Endothelial cell of umbilical vein (primary cell): ENCODE results near the gene GFER. TPM values are rescaled to one million over a fixed set of nuclear protein-coding genes. Genes with fewer than 3 reads are reported as not detected.

Source experiments
- BruUV-seq: library from RNA; stranded (reverse); fragments of 400-500 nt; replicated peaks from 2 replicates; lab custom pipeline; 2021; lab: Mats Ljungman, UMichigan
- CTCF ChIA-PET: fragments of 300-600, 350-600 bp; sonication (Branson Sonifier 250); formaldehyde crosslinking; loops from one replicate; lab custom pipeline; 2021; ENCODE audit warnings: antibody characterized with exemption, inconsistent platforms; lab: Charles Lee
- POLR2A ChIA-PET: fragments of 300-600, 350-600 bp; sonication (Branson Sonifier 250); formaldehyde crosslinking; loops from one replicate; lab custom pipeline; 2021; ENCODE audit warnings: antibody characterized with exemption, inconsistent platforms; lab: Charles Lee
- DNase-seq: peaks from one replicate; pipeline ENCODE4 v3.0.0-alpha.2; 2011; ENCODE audit warnings: low read depth, low spot score
- FAIRE-seq: peaks from 2 replicates; lab custom pipeline; 2011; peaks lifted over from hg19 to GRCh38; lab: Jason Lieb, UNC
- H2AFZ ChIP-seq: 2 replicates; pipeline ENCODE4 v1.6.0; 2012; ENCODE audit warnings: low read depth, low read length, control low read depth, inconsistent platforms
- H3K27ac ChIP-seq: 2 replicates; pipeline ENCODE4 v1.5.1; 2011; ENCODE audit warnings: low read depth, mild to moderate bottlenecking, control low read depth, low read length, moderate library complexity; ENCODE audit not compliant: insufficient read depth
- H3K27me3 ChIP-seq, 2 experiments: 2 replicates each; pipeline versions ENCODE4 v1.6.0 to v1.6.1; 2011; ENCODE audit warnings: low read length in 2 of 2, mixed read lengths in 1 of 2; ENCODE audit not compliant: control insufficient read depth in 2 of 2, insufficient read depth in 2 of 2
- H3K36me3 ChIP-seq, 2 experiments: 2 replicates in 1 of 2; 3 replicates in 1 of 2; pipeline ENCODE4 v1.5.1; 2011; ENCODE audit warnings: low read length in 2 of 2, mild to moderate bottlenecking in 1 of 2, moderate library complexity in 1 of 2; ENCODE audit not compliant: control insufficient read depth in 2 of 2, insufficient read depth in 2 of 2; ENCODE audit errors: extremely low read depth in 1 of 2
- H3K4me1 ChIP-seq: 3 replicates; pipeline ENCODE4 v1.5.1; 2011; ENCODE audit warnings: mild to moderate bottlenecking, low read length; ENCODE audit not compliant: control insufficient read depth, insufficient read depth; ENCODE audit errors: extremely low read depth
- H3K4me2 ChIP-seq: 2 replicates; pipeline ENCODE4 v1.6.1; 2011; ENCODE audit warnings: low read length, control low read depth, mixed read lengths; ENCODE audit not compliant: insufficient read depth
- H3K4me3 ChIP-seq, 3 experiments: fragments of 200-600 bp in 1 of 3; sonication (generic), shearing (Covaris generic) in 1 of 3; replicated peaks in 1 of 3; 2 replicates each; pipeline ENCODE4 v1.5.1; 2011 to 2016; ENCODE audit warnings: control low read depth in 3 of 3, low read length in 3 of 3, mild to moderate bottlenecking in 2 of 3, inconsistent platforms in 1 of 3, low read depth in 1 of 3, moderate library complexity in 1 of 3; ENCODE audit not compliant: insufficient read depth in 1 of 3
- H3K79me2 ChIP-seq: 2 replicates; pipeline ENCODE4 v1.6.0; 2012; ENCODE audit warnings: low read length, inconsistent platforms; ENCODE audit not compliant: control insufficient read depth, insufficient read depth
- H3K9ac ChIP-seq: replicated peaks from 2 replicates; pipeline ENCODE3; 2011; ENCODE audit warnings: low read length, control low read depth; ENCODE audit not compliant: insufficient read depth; ENCODE audit errors: extremely low read depth
- H3K9me1 ChIP-seq: replicated peaks from 3 replicates; pipeline ENCODE4 v1.6.0; 2011; ENCODE audit warnings: mild to moderate bottlenecking, low read length; ENCODE audit not compliant: control insufficient read depth, insufficient read depth; ENCODE audit errors: extremely low read depth
- H3K9me3 ChIP-seq: replicated peaks from 2 replicates; pipeline ENCODE4 v1.5.1; 2012; ENCODE audit warnings: low read length, inconsistent platforms; ENCODE audit not compliant: control insufficient read depth, insufficient read depth
- H4K20me1 ChIP-seq: replicated peaks from 2 replicates; pipeline ENCODE3; 2011; ENCODE audit warnings: mild to moderate bottlenecking, low read length; ENCODE audit not compliant: control insufficient read depth, insufficient read depth; ENCODE audit errors: extremely low read depth
- EZH2 ChIP-seq: IDR thresholded peaks from 2 replicates; pipeline ENCODE4 v1.6.1; 2012; ENCODE audit warnings: borderline replicate concordance, low read depth, mild to moderate bottlenecking, moderate library complexity, low read length, inconsistent platforms; ENCODE audit not compliant: severe bottlenecking
- FOS ChIP-seq: IDR thresholded peaks from 2 replicates; pipeline ENCODE4 v1.6.1; 2011; ENCODE audit warnings: mild to moderate bottlenecking, low read length, moderate library complexity, borderline replicate concordance; ENCODE audit not compliant: insufficient read depth
- JUN ChIP-seq: IDR thresholded peaks from 2 replicates; pipeline ENCODE4 v1.6.1; 2011; ENCODE audit warnings: borderline replicate concordance, low read depth; ENCODE audit not compliant: insufficient read length, insufficient read depth
- MYC ChIP-seq: IDR thresholded peaks from one replicate; pipeline ENCODE4 v1.6.1; 2011; ENCODE audit warnings: mild to moderate bottlenecking, low read depth, low read length
- POLR2A ChIP-seq: IDR thresholded peaks from 2 replicates; pipeline ENCODE4 v1.6.1; 2012; ENCODE audit warnings: low read depth, mild to moderate bottlenecking, control low read depth, low read length
- dilution Hi-C: fragments of 300-500 bp; cut with MboI; formaldehyde crosslinking; loops from one replicate; pipeline ENCODE4 v1.15.0; 2019; ENCODE audit warnings: low sequenced_read_pairs; ENCODE audit not compliant: extremely low pct_ligation_motif_present
- intact Hi-C: fragments of 100-400 bp; cut with micrococcal nuclease; formaldehyde crosslinking; loops from one replicate; pipeline ENCODE4 v1.10.0; 2022
- polyA plus RNA-seq, 4 experiments: library from polyadenylated mRNA; depleted of rRNA in 3 of 4; stranded (reverse) in 3 of 4; unstranded in 1 of 4; fragments of >200 nt; gene quantifications; 2 replicates each; pipeline versions ENCODE4 v1.2.1 to v1.2.3, GENCODE V29; 2011 to 2012; ENCODE audit warnings: missing spikeins in 1 of 4
- total RNA-seq: library from RNA; stranded (reverse); gene quantifications from 2 replicates; pipeline ENCODE4 v1.2.3, GENCODE V29; 2021
- TF ChIP-seq, protein P1 (sequence below): IDR thresholded peaks from 2 replicates; pipeline ENCODE4 v1.6.1; 2011; ENCODE audit not compliant: insufficient read depth, insufficient read length
- TF ChIP-seq, protein P2 (sequence below), 2 donors: IDR thresholded peaks; 1 replicate in 1 of 2; 2 replicates in 1 of 2; pipeline ENCODE4 v1.5.1; 2011; ENCODE audit warnings: low read length in 2 of 2, mild to moderate bottlenecking in 2 of 2, moderate library complexity in 2 of 2, control low read depth in 1 of 2, inconsistent platforms in 1 of 2, low read depth in 1 of 2; ENCODE audit not compliant: insufficient read depth in 1 of 2; ENCODE audit errors: extremely low read depth in 1 of 2

Gene GFER
- total and polyA plus RNA-seq, 2 donors (not counting 3 experiments of a cell fraction or from before 2014, with no cell fraction given) = 13.7 to 29.9 TPM

DNA sequence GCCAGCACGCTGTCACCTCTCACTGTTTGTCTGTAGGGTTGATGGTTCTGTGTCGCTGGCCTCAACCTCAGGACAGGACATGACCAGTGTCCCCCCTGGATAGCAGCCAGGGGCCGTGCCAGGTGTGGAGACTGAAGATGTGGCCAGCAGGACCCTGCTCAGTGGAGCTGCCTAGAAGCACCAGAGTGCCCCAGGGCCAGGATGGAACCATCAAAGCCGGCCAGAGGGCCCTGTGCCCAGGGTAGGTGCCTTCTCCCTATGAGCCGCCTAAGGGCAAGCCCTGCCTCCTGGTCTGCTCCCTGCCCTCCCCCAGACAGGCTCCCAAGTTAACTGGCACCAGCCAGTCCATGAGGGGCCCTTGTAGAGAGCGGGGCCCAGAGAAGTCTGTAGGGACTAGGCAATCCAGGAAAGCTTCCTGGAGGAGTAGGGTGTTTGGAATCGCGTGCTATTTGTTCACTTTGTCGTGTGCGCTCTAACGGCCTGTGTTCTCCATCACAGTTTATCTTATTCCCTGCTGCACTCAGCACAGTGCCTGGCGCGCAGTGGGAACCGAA lies 25.2 kb upstream of the GFER start:
- H3K27ac ChIP-seq = no peak overlapping the region
- peaks cover 31% of the 10 kb centered on the region for H3K79me2 ChIP-seq
- TF ChIP-seq, protein P1, sequence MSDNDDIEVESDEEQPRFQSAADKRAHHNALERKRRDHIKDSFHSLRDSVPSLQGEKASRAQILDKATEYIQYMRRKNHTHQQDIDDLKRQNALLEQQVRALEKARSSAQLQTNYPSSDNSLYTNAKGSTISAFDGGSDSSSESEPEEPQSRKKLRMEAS = no peak
- TF ChIP-seq MYC (no peak), JUN (no peak), EZH2 (no peak), FOS (no peak), POLR2A (no peak)
- TF ChIP-seq, protein P2, sequence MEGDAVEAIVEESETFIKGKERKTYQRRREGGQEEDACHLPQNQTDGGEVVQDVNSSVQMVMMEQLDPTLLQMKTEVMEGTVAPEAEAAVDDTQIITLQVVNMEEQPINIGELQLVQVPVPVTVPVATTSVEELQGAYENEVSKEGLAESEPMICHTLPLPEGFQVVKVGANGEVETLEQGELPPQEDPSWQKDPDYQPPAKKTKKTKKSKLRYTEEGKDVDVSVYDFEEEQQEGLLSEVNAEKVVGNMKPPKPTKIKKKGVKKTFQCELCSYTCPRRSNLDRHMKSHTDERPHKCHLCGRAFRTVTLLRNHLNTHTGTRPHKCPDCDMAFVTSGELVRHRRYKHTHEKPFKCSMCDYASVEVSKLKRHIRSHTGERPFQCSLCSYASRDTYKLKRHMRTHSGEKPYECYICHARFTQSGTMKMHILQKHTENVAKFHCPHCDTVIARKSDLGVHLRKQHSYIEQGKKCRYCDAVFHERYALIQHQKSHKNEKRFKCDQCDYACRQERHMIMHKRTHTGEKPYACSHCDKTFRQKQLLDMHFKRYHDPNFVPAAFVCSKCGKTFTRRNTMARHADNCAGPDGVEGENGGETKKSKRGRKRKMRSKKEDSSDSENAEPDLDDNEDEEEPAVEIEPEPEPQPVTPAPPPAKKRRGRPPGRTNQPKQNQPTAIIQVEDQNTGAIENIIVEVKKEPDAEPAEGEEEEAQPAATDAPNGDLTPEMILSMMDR (IDR thresholded peaks at IDR 0.05; ENCODE audit: extremely low read depth in 1 of 2, insufficient read depth in 1 of 2, low read depth in 1 of 2, low read length in 2 of 2) = no peak
- no peak for FAIRE-seq
- POLR2A ChIA-PET = no interaction called here
- DNase-seq = no peak
- no peaks in the 10 kb centered on the region for H3K9me1 ChIP-seq
- H3K4me3 ChIP-seq = no peak overlapping the region
- H4K20me1 ChIP-seq = no peaks in the 10 kb centered on the region
- H3K4me2 ChIP-seq = peak overlapping the region; percentile 7
- CTCF ChIA-PET = no interaction called here
- intact Hi-C loops (loop anchor here (1.0 kb wide), 1 partner anchor 15 kb away; the partner anchor contains the start of gene MSRB1), dilution Hi-C loops (no loop called here)
- H3K4me1 ChIP-seq = peaks cover 18% of the 10 kb centered on the region
- no peaks in the 10 kb centered on the region for H3K9me3 ChIP-seq
- H2AFZ ChIP-seq = peak overlapping the region; percentile 51
- H3K9ac ChIP-seq = no peak overlapping the region
- peaks cover 8 to 17% of the 10 kb centered on the region in 2 experiments for H3K36me3 ChIP-seq
- no peaks in the 10 kb centered on the region for H3K27me3 ChIP-seq
- BruUV-seq = no TSS peak
